ENCODE results near the gene UBE2O.

UBE2O gene

GRCh38 chr17:76437467-76438402 lies 15.2 kb downstream of the UBE2O start:
- DNase-seq, result no peak

GRCh38 chr17:76435751-76436150 lies 17.2 kb downstream of the UBE2O start:
- no peak for DNase-seq

- DNase-seq, result no peak
Measured at GRCh38 chr17:76434870-76435269, 18.1 kb downstream of the UBE2O start.

- no peak for DNase-seq
Measured at GRCh38 chr17:76433693-76434092, 19.3 kb downstream of the UBE2O start.

- no peak for DNase-seq
Measured at GRCh38 chr17:76432712-76433336, 20.1 kb downstream of the UBE2O start.

GRCh38 chr17:76432004-76432403 lies 20.9 kb downstream of the UBE2O start:
- no peak for DNase-seq

GRCh38 chr17:76431509-76431908 lies 21.4 kb downstream of the UBE2O start:
- DNase-seq, result no peak

GRCh38 chr17:76428511-76428910 lies 24.4 kb downstream of the UBE2O start:
- DNase-seq, result no peak

- no peak for DNase-seq
Measured at GRCh38 chr17:76427501-76428231, 25.3 kb downstream of the UBE2O start.

- no peak for DNase-seq
Measured at GRCh38 chr17:76426853-76427252, 26.1 kb downstream of the UBE2O start.

GRCh38 chr17:76422860-76423259 lies 30.1 kb downstream of the UBE2O start:
- DNase-seq, result no peak

- no peak for DNase-seq
Measured at GRCh38 chr17:76422406-76422805, 30.5 kb downstream of the UBE2O start.

- DNase-seq, result no peak
Measured at GRCh38 chr17:76421044-76421407, 31.9 kb downstream of the UBE2O start.

GRCh38 chr17:76420356-76421043 lies 32.5 kb downstream of the UBE2O start:
- DNase-seq, result no peak

- no peak for DNase-seq
Measured at GRCh38 chr17:76419576-76420260, 33.2 kb downstream of the UBE2O start.

GRCh38 chr17:76417499-76418143 lies 35.3 kb downstream of the UBE2O start:
- DNase-seq, result peak; percentile 69

GRCh38 chr17:76416899-76417298 lies 36.1 kb downstream of the UBE2O start:
- no peak for DNase-seq

GRCh38 chr17:76416457-76416856 lies 36.5 kb downstream of the UBE2O start:
- DNase-seq, result no peak

- no peak for DNase-seq
Measured at GRCh38 chr17:76415786-76416185, 37.2 kb downstream of the UBE2O start.

GRCh38 chr17:76414334-76415295 lies 38.3 kb downstream of the UBE2O start:
- DNase-seq, result peak; percentile 44

- DNase-seq, result no peak
Measured at GRCh38 chr17:76411247-76411646, 41.7 kb downstream of the UBE2O start.
